GM18505 (cell line): Measurements from ENCODE around the gene SRGAP2C.
A peak's percentile ranks its signal among the peaks of the same experiment; 100 is the strongest.
"Not testable (repeated sequence)": the region's sequence is repeated elsewhere in the genome, so short reads cannot be mapped to it uniquely, and the experiment has no call there.

Source experiments
- ATAC-seq: cut with Tn5 transposase; IDR thresholded peaks from one replicate; pipeline ENCODE4 v1.9.1; 2021; ENCODE audit not compliant: unreplicated experiment

Gene SRGAP2C

GRCh38 chr1:121185140-121185708 lies 449 bp downstream of the SRGAP2C start:
- peak; percentile 3 for ATAC-seq

DNA sequence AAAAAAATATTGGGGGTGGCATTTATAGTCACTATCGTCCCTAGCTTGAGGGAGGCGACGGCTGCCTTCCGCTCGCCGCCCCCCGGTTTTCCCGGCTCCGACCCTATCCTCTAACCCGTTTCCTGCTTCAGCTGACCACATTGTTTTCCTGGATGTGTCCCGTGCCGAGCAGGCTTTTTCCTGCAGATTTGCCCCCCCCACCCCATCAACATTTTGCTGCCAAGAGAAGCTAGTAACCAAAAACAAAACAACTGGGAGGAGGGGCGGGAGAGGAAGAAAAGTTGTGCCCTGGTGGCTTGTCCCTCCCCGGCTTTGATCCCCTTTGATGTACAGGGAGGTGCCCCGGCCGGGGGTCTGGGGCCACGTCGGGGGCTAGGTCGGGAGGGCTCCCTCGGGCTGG lies 1.4 kb downstream of the SRGAP2C start:
- not testable (repeated sequence) for ATAC-seq

- not testable (repeated sequence) for ATAC-seq
Measured at GRCh38 chr1:121187914-121188313, 3.1 kb downstream of the SRGAP2C start.

GRCh38 chr1:121192512-121192911 lies 7.7 kb downstream of the SRGAP2C start:
- ATAC-seq = not testable (repeated sequence)

DNA sequence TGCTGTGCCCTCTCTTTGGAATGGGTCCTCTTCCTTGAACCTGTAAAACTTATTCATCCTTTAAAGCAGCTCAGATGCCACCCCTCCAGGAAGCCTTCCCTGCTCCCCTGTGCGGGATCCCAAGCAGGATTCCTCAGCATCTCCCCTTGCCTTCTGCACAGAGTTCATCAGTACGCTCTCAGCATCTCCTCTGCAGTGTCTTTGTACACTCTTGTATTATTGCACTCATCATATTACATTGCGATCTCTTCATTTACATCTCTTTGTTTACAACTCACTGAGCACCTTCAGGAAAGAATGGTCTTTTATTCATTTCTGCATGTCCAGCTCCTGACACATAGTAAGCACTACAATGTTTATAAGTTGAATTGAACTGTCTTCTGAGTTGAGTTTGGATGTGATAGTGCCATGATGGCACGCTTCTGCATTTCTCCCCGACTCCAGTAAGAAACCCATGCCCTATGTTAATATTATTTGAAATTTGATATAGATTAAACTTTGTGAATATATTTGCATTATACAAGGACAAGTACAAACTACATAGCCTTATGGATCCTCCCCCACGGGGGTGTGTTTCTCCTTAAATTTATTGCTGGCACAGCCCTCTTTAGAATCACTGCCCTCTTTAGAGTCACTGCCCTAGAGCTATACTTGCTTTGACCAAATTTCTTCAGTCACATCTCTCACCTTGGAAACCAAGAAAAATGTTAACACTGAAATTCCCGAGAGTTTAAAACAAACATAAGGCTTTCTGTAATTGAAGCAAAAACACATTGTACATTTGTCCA lies 12.5 kb downstream of the SRGAP2C start:
- ATAC-seq = not testable (repeated sequence)

DNA sequence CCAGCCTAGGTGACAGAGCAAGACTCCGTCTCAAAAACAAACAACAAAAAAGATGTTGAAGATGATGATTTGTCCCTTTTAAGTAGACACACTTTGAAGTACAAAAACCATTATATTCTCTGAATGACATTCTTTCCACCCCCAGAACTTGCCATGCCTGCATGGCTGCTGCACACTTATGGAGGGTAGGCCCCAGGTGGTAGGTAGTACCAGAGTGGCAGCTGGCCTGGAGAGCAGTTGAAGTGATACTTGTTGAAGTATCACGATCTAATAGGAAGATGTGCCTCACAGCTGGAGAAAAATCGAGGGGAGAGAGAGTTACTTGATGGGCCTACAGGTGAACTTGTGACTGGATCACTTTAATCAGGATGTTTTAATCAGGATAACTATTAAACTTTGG lies 15.0 kb downstream of the SRGAP2C start:
- ATAC-seq = not testable (repeated sequence)

DNA sequence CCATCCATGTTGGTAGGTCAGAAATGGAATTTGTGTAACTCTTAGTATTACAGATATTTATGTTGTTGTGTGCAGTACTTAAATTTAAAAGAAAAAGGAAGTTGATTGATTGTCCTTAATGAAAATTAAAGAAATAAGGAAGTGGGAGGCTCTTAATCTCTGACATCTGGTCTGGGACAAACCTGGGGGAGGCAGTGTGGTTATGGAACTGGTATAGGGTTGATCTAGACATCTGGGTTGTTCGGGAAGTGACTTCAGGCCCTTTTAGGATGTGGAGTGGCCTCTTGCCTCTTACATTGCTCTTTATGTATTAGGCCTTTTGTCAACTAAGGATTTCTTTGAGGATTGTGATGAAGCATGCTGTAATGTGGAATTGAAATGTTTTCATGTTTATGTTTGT lies 15.5 kb downstream of the SRGAP2C start:
- ATAC-seq = not testable (repeated sequence)

- ATAC-seq = not testable (repeated sequence)
Measured at GRCh38 chr1:121200985-121201981, 16.5 kb downstream of the SRGAP2C start.

GRCh38 chr1:121202986-121203385 lies 18.2 kb downstream of the SRGAP2C start:
- ATAC-seq = not testable (repeated sequence)

DNA sequence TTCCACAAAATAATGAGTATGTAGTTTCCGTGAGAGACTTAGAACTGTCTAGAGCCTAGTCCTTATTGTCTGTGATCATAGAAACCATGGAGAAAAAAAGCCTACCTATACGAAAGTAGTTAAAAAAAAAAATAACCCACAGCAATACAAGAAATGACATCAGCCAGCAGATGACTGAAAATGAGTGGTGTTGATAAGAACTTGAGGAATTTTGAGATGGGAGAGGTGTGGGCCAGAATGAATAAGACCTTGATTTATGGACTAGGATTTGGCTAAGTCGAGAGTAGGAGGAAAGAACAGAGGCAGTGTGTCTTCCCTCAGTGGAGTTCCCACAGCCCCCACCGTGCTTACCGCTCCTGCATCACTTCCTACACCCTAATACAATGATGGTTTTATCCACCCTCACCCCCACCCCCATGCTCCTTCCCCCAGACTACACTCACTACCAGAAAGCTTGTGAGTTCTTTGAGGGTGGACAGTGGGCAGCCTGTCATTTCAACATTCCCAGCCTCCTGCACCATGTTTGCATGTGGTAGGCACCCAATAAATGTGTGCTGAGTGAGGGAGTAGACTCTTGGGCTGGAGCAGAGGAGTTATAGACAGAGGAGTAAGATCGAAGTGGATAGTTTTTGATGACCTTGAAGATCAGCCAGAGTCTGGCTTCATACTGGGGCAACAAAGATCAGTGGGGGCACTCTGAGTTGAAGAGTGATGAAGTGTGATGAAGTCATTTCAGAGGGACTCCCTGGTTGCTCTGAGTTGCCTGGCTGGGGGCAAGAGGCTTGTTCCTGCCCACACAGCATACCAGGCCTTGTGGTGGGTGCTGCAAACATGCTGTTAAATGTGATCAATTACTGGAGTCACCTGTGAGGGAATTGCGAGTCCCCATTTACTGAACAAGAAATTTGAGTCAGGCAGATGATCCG lies 21.3 kb downstream of the SRGAP2C start:
- ATAC-seq = not testable (repeated sequence)

DNA sequence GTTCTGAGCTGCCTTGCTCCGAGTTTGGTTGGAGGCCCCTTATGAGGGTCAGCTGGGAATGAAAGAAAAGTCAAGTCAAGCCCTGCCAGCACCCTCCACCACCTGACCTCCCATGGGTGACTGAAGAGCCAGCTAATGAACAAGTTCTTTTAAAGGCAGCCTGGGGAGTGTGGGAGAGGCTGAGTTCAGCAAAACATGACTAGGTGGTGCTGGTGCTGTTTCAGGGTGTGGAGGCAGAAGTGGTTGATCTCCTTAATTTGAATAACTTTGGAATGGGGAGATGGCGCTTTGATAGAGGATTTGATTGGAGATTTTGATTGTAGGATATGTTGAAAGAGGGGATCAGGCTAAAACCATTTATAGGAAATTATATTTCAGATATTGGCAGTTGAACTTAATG lies 22.6 kb downstream of the SRGAP2C start:
- not testable (repeated sequence) for ATAC-seq

DNA sequence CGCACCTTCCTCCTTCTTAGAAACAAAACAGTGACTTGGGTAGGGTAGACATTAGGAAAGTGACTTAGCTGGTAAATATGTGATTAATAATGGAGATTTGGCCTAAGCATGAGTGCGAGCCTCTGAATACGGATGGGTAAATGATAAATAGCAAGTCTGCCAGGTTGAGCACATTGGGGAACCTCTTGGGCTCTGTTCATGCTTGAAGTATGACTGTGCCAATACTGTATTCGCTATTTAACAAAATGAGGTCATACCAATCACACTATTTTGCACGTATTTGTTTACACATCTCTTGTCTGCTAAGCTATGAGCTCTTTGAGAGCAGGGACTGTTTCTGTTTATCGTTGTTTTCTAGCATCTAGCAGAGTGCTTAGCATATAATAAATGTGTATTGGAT lies 23.6 kb downstream of the SRGAP2C start:
- not testable (repeated sequence) for ATAC-seq

DNA sequence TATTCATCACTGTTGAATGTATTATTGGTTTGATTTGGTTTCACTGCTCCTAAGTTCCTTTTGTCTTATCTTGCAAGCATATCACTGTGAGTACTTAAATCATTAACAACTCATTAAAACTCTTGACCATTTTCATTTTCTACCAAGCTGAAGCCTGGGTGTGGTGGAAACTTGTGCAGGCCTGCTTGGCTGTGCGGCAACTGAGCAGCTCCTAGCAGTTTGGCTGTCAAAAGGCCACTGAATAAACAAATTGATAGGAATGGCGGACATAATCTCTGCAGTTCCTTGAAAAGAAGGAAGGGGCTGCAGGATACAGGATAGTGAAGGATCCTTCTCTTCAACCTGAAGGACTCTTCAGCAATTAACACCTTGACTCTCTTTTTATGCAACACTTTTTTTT lies 26.0 kb downstream of the SRGAP2C start:
- not testable (repeated sequence) for ATAC-seq

DNA sequence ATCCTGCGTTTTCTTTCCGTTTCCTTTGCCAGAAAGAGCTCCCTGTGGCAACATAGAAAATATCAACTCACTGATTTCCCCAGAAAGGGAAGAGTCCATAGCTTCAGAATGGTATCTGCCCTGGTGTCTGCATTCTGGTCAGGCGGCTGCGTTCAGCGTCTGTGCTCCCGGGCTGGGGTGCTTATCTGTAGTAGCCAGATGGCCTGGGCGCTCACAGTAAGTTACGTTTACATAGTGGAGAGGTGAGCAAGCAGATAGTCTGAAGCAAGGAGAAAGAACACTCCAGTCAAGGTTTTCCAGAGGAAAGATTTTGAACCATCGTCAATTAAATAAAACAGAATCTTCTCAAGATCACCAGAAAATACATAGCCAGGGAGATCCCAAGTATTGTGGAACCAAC lies 28.7 kb downstream of the SRGAP2C start:
- not testable (repeated sequence) for ATAC-seq

- ATAC-seq = not testable (repeated sequence)
Measured at GRCh38 chr1:121214544-121215156, 29.9 kb downstream of the SRGAP2C start.

DNA sequence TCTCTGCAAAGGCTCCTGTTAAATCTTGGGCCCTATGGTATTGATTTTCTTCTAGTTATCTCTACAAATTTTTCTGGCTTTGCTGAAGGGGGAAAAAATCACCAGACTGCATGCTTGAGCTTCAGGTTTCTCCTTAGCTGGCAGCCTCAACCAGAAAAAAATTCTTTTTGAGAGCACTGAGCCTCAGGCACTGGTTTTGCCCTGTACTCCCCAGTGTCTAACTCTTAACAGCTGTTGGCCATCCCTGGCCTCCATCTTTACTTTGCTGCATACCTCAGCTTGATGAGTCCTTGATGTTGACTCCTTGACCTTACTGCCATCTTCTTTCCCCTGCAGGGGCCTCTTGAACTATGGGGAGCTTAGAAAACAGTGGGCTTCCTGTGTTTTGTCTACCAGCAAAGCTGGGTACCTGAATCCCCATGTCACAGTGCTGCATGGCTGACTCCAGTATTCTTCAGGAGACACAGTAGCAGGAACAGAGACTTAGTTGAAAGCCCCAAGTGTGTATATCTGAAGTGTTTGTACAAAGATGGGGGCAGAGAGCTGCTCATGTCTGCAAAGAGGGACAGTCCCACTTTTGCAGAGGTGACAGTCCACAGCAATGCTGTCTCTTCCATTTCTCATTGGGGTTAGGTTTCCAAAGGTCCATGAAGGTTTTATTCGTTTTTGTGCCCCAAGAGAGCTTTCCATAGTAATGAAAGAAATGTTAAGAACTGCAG lies 31.1 kb downstream of the SRGAP2C start:
- ATAC-seq = not testable (repeated sequence)

DNA sequence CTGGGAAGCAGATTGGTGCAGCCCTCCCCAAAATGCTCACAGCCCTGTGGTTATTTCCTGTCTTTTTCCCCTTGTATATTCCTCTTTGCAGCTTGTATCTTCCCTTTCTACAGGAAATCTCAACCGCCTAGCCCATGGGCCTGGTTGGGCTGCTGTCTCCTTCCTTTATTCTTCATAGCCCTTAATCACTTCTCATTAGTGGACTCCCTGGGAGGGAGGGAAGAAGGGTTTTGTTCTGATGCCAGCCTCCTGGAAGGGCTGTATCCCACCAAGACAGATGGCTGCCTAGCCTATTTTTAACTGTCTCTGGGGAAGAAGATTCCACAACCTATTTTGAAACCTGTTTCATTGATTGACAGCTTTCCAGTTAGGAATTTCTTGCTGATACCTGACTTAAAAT lies 31.9 kb downstream of the SRGAP2C start:
- ATAC-seq = not testable (repeated sequence)

GRCh38 chr1:121221770-121222169 lies 37.0 kb downstream of the SRGAP2C start:
- ATAC-seq = peak; percentile 50

- ATAC-seq = peak; percentile 96
Measured at GRCh38 chr1:121224714-121225113, 39.9 kb downstream of the SRGAP2C start.
